IPS-15b (cell line): ENCODE results near the gene MTMR12.

Experiments
- H3K27me3 ChIP-seq: one replicate; pipeline ENCODE4 v1.6.1; 2013; ENCODE audit warnings: low read length; ENCODE audit not compliant: control insufficient read depth, insufficient read depth
- H3K36me3 ChIP-seq: one replicate; pipeline ENCODE4 v1.6.1; 2013; ENCODE audit warnings: low read length; ENCODE audit not compliant: control insufficient read depth, insufficient read depth
- H3K4me1 ChIP-seq: one replicate; pipeline ENCODE4 v1.6.1; 2013; ENCODE audit warnings: mild to moderate bottlenecking, low read length; ENCODE audit not compliant: control insufficient read depth, insufficient read depth
- H3K4me3 ChIP-seq: one replicate; pipeline ENCODE4 v1.5.1; 2013; ENCODE audit warnings: low read depth, low read length
- H3K9ac ChIP-seq: one replicate; pipeline ENCODE4 v1.6.1; 2013; ENCODE audit warnings: low read depth, mild to moderate bottlenecking, low read length
- H3K9me3 ChIP-seq: one replicate; pipeline ENCODE4 v1.6.1; 2013; ENCODE audit warnings: mild to moderate bottlenecking, low read length; ENCODE audit not compliant: control insufficient read depth, insufficient read depth

MTMR12 gene, protein sequence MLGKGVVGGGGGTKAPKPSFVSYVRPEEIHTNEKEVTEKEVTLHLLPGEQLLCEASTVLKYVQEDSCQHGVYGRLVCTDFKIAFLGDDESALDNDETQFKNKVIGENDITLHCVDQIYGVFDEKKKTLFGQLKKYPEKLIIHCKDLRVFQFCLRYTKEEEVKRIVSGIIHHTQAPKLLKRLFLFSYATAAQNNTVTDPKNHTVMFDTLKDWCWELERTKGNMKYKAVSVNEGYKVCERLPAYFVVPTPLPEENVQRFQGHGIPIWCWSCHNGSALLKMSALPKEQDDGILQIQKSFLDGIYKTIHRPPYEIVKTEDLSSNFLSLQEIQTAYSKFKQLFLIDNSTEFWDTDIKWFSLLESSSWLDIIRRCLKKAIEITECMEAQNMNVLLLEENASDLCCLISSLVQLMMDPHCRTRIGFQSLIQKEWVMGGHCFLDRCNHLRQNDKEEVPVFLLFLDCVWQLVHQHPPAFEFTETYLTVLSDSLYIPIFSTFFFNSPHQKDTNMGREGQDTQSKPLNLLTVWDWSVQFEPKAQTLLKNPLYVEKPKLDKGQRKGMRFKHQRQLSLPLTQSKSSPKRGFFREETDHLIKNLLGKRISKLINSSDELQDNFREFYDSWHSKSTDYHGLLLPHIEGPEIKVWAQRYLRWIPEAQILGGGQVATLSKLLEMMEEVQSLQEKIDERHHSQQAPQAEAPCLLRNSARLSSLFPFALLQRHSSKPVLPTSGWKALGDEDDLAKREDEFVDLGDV

DNA sequence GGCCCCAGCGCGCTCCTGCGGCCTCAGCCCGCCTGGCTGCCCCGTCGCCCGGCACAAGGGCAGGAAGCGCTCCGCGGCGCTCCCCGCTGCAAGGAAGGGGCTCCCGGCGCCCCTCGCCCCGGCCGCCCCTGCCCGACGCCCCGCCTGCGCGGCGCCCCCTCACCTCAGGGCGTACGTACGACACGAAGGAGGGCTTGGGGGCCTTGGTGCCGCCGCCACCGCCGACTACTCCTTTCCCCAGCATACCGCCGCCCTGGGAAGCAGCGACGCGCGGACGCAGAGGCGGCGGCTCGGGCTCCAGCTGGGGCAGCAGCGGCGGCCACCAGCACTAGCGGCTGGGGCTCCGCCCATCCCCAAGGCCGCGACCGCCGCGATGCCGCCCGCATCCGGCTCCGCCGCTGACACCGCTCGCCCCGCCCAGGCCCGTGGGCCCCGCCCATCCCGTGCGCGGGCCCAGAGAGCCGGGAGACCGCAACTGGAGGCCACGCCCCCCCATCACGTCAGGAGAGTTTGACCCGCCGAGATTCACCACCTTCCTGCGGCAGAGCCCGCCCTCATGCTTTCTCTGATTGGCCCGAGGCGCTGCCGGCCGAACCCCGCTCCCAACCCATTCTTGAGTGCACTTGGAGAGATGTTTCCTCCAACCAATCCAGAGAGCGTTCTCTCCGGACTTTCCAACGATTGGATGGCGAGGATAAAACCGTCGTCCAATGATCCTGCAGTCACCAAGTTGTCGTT, at the start of gene MTMR12:
MTMR12 (minus strand) TSS at position 345 of the 738 bp plus-strand sequence; CDS start at position 244, 101 bp downstream.
- no peaks in the 10 kb centered on the region for H3K36me3 ChIP-seq

DNA sequence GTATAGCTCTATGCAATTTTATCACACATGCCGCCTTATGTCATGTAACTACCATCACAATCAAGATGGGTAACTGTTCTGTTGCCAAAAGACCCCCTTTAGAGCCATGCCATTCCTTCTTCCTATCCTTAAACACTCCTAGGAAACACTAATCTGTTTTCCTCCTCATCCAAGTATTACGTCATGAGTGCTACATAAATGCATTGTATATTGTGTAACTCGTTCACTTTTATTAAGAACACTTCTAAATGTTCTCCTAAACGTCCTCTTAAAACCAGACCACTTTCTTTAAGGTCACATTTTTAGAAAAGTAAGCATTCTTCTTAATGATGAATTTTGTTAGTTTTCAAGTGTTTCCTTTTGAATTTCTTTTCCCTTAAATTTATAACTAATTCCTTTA, 49.8 kb upstream of the MTMR12 start:
- Histone ChIP-seq H3K9ac (no peak overlapping the region), H3K27me3 (no peaks in the 10 kb centered on the region), H3K9me3 (no peaks in the 10 kb centered on the region), H3K36me3 (no peaks in the 10 kb centered on the region), H3K4me3 (no peak overlapping the region), H3K4me1 (peaks cover 6% of the 10 kb centered on the region)

More for the DNA sequence above, at the start of gene MTMR12:
- Histone ChIP-seq H3K4me3 (peak within 1 kb of the TSS; percentile 72), H3K27me3 (no peaks in the 10 kb centered on the region), H3K9me3 (no peaks in the 10 kb centered on the region), H3K4me1 (peaks cover 6% of the 10 kb centered on the region), H3K9ac (peak within 1 kb of the TSS; percentile 19)

DNA sequence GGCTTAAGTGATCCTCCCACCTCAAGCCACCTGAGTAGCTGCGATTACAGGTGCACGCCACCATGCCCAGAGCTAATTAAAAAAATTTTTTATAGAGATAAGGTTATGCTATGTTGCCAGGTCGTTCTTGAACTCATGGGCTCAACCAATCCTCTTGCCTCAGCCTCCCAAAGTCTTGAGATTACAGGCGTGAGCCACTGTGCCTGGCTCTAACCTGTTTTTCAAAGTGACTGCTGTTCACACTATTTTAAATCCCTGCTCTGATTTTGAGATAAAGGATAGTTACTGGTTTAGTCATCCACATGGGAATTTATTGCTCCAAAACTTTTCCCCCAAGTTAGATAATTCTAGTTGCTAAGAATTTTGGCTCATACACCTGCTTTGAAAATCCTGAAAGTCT, 48.2 kb upstream of the MTMR12 start:
- peaks cover 5% of the 10 kb centered on the region for H3K36me3 ChIP-seq
- H3K4me1 ChIP-seq: peaks cover 6% of the 10 kb centered on the region
- no peak overlapping the region for H3K4me3 ChIP-seq
- no peaks in the 10 kb centered on the region for H3K9me3 ChIP-seq
- no peak overlapping the region for H3K9ac ChIP-seq
- H3K27me3 ChIP-seq: no peaks in the 10 kb centered on the region

DNA sequence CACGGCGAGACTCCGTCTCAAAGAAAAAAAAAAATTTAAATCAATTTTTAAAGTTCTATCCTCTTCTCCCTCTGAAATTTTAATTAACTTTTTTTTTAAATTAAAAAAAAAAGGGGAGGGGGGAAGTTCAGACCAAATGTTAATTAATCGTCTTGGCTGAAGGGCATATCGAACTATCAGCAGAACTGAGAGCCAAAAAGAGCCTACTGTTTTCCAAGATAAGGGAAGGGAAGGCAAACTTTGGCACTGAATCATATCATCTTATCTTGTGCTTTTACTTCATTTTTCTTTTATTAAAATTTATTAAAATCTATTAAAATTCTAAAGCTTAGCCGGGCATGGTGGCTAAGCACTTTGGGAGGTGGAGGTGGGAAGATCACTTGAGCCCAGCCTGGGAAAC, 45.9 kb upstream of the MTMR12 start:
- Histone ChIP-seq H3K36me3 (peaks cover 8% of the 10 kb centered on the region), H3K4me1 (peaks cover 6% of the 10 kb centered on the region), H3K9me3 (no peaks in the 10 kb centered on the region), H3K9ac (no peak overlapping the region), H3K4me3 (no peak overlapping the region), H3K27me3 (no peaks in the 10 kb centered on the region)

DNA sequence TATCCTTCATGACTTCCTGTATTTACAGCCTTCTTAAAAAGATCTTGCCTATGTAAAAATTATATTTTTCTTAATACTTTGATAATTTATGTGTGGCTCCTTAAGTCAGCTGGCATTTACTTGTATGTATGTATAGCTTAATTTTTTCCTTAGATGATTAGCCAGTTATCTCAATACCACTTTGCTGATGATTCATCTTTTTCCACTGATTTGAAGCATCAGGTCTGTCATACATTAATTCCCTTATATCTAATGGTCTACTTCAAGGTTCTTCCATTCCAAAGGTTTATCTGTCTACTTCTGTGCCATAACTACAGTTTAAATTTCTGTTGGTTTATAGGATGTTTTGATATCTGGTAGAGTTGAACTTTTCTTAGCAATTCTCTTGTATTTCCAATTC, 44.9 kb upstream of the MTMR12 start:
- Histone ChIP-seq H3K9ac (no peak overlapping the region), H3K9me3 (no peaks in the 10 kb centered on the region), H3K27me3 (no peaks in the 10 kb centered on the region), H3K4me3 (no peak overlapping the region), H3K36me3 (peaks cover 8% of the 10 kb centered on the region), H3K4me1 (peaks cover 6% of the 10 kb centered on the region)

DNA sequence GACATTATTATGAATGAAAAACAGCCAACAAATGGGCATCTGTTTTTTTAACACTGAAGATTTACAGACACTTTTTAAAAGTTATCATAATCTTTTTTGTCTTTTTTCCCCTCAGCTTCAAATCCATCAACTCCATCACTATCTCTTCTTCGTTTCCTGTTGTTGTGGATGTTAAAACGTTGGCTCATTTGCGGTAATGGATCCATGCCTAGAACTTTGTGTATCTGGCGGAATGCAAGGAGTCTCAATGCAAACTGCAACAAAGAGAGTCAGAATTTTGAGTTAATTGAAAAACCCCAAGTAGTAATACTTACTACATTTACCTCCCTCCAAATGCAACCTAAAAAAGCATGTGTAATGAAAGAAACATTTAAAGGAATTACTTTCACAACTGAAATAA, 42.9 kb upstream of the MTMR12 start:
- Histone ChIP-seq H3K9me3 (no peaks in the 10 kb centered on the region), H3K4me1 (peaks cover 6% of the 10 kb centered on the region), H3K9ac (no peak overlapping the region), H3K36me3 (peaks cover 8% of the 10 kb centered on the region), H3K27me3 (no peaks in the 10 kb centered on the region), H3K4me3 (no peak overlapping the region)

DNA sequence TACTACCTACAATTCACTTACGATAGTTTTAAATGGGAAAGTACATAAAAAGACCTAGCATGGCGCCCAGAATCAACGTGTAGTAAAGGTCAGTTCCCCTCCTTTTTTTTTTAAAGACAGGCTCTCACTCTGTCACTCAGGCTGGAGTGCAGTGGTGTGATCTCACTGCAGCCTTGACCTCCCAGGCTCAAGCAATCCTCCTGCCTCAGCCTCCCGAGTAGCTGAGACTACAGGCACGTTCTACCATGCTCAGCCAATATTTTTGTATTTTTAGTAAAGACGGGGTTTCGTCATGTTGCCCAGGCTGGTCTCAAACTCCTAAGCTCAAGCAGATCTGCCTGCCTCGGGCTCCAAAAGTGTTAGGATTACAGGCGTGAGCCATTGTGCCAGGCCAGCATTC, 40.7 kb upstream of the MTMR12 start:
- no peak overlapping the region for H3K9ac ChIP-seq
- H3K27me3 ChIP-seq: no peaks in the 10 kb centered on the region
- H3K9me3 ChIP-seq: no peaks in the 10 kb centered on the region
- H3K4me1 ChIP-seq: no peaks in the 10 kb centered on the region
- no peak overlapping the region for H3K4me3 ChIP-seq
- H3K36me3 ChIP-seq: peaks cover 8% of the 10 kb centered on the region

DNA sequence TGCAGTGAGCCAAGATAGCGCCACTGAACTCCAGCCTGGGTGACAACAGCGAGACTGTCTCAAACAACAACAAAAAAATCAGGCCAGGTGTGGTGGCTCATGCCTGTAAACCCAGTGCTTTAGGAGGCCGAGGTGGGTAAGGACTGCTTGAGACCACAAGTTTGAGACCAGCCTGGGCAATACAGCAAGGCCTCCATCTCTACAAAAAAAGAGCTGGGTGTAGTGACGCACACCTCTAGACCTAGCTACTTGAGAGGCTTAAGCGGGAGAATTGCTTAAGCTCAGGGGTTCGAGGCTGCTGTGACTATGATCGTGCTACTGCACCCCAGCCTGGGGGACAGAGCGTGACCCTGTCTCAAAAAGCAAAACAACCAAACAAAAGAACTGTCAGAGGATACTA, 39.9 kb upstream of the MTMR12 start:
- no peak overlapping the region for H3K4me3 ChIP-seq
- peaks cover 8% of the 10 kb centered on the region for H3K36me3 ChIP-seq
- no peak overlapping the region for H3K9ac ChIP-seq
- no peaks in the 10 kb centered on the region for H3K9me3 ChIP-seq
- H3K27me3 ChIP-seq: no peaks in the 10 kb centered on the region
- H3K4me1 ChIP-seq: no peaks in the 10 kb centered on the region

DNA sequence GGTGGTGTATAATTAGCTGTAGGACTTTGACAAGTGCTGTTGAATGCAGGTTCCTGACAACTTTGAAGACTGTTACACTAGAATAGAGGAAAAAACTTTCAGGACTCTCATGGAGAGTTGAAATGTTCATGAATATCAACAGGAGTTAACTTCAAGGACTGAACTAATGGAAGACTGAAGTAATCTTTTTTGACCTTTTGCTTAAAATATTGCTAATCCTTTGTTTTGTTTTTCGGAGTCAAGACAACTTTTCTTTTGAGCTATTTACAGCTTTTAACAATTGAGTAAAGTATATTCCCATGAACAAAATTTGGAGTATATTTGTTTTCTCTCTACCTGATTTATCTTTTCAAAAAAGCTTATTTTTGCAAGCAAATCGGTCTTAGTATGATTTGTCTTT, 34.1 kb upstream of the MTMR12 start:
- Histone ChIP-seq H3K9me3 (no peaks in the 10 kb centered on the region), H3K27me3 (no peaks in the 10 kb centered on the region), H3K4me1 (no peaks in the 10 kb centered on the region), H3K36me3 (no peaks in the 10 kb centered on the region), H3K9ac (no peak overlapping the region), H3K4me3 (no peak overlapping the region)

DNA sequence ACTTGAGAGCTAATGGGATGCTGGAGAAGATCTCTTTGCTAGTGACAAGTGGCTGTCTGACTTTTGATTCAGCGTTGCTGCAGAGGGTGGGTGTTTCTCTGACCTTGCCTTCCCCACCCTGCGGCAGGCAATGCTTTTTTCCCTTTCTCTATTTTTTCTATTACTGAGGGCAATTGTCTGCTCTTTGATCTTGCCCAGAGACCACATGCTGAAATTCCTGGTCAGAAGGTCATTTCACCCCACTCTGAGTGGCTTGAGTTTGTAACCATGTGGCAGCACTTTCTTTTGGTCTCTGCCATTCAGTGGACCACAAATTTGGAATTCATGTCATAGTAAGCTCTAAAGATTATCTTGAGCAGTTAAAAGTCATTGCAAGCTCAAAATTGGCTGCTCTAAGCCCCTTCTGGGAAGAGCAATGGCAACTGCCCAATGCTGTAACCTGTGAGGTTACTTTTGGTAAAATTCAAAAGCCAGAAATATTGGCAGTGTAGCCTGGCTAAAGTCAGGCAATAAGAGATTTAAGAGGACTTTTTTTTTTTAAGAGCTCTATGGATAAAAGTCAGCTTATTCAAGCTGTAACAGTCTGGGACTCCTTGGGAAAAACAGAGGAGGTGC, 30.4 kb upstream of the MTMR12 start:
- no peaks in the 10 kb centered on the region for H3K36me3 ChIP-seq
- no peak overlapping the region for H3K4me3 ChIP-seq
- H3K9ac ChIP-seq: no peak overlapping the region
- H3K9me3 ChIP-seq: peaks cover 6% of the 10 kb centered on the region
- no peaks in the 10 kb centered on the region for H3K4me1 ChIP-seq
- no peaks in the 10 kb centered on the region for H3K27me3 ChIP-seq

DNA sequence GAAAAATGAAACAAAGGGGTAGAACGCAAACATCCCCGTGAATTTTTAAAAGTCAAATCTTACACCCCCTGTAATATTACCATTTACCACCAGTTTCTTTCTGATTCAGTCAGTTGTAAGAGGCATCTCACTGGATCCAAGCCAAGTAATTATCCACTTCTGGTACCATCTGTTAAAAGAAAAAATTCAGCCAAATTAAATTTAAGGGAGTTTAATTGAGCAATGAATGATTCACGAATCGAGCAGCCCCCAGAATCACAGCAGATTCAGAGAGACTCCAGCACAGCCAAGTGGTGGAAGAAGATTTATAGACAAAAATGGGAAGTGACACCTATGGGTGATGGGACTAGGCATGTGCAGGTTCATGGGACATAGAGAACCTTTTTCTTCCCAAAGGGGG, 29.9 kb upstream of the MTMR12 start:
- Histone ChIP-seq H3K4me1 (no peaks in the 10 kb centered on the region), H3K9me3 (peaks cover 6% of the 10 kb centered on the region), H3K27me3 (no peaks in the 10 kb centered on the region), H3K4me3 (no peak overlapping the region), H3K36me3 (no peaks in the 10 kb centered on the region), H3K9ac (no peak overlapping the region)
